K562 (cell line): ENCODE measurements around the gene NPC1L1. TPM values are rescaled to one million over a fixed set of nuclear protein-coding genes. Genes with fewer than 3 reads are reported as not detected.

Experiments used
- ATAC-seq: fragments of 200-7000 bp; cut with Tn5 transposase; 3 replicates; pipeline ENCODE4 v1.9.1; 2020; ENCODE audit warnings: moderate library complexity
- BruUV-seq: library from RNA; stranded (reverse); fragments of 400-500 nt; replicated peaks from 2 replicates; lab custom pipeline; 2021; lab: Mats Ljungman, UMichigan
- CTCF ChIA-PET: fragments of 300-600 bp; formaldehyde crosslinking; extraction: SDS; loops from one replicate; lab custom pipeline; 2021; ENCODE audit warnings: low intra/inter-chr PET ratio; lab: Yijun Ruan, JAX
- POLR2A ChIA-PET: fragments of 300-600, 350-650 bp; sonication (Branson Sonifier 250); formaldehyde crosslinking; extraction: SDS; loops from one replicate; lab custom pipeline; 2021; ENCODE audit warnings: antibody characterized with exemption, inconsistent platforms; lab: Yijun Ruan, JAX
- DNase-seq, 4 experiments: peaks; one replicate each; pipeline versions ENCODE4 v3.0.0 to v3.0.0-alpha.2; 2011 to 2018; ENCODE audit warnings: low spot score in 3 of 4, mixed read lengths in 3 of 4; ENCODE audit errors: extremely low read depth in 1 of 4
- FAIRE-seq: peaks from 2 replicates; lab custom pipeline; 2011; peaks lifted over from hg19 to GRCh38; lab: Jason Lieb, UNC
- H2AFZ ChIP-seq: 2 replicates; pipeline ENCODE4 v1.6.0; 2011; ENCODE audit warnings: low read depth, low read length, control low read depth, inconsistent platforms
- H3K27ac ChIP-seq: fragments of 200-600 bp; 3 replicates; pipeline ENCODE4 v1.8.0; 2011; ENCODE audit warnings: low read depth, mild to moderate bottlenecking, control low read depth, inconsistent platforms, low read length, moderate library complexity, mixed read lengths; ENCODE audit errors: extremely low read depth
- H3K27me3 ChIP-seq, 2 experiments: fragments of 300-600 bp in 1 of 2; 2 replicates in 1 of 2; 3 replicates in 1 of 2; pipeline versions ENCODE4 v1.6.0 to v1.8.0; 2011; ENCODE audit warnings: inconsistent platforms in 2 of 2, low read length in 2 of 2, mild to moderate bottlenecking in 1 of 2, mixed read lengths in 1 of 2, moderate library complexity in 1 of 2; ENCODE audit not compliant: control insufficient read depth in 2 of 2, insufficient read depth in 2 of 2
- H3K36me3 ChIP-seq: fragments of 300-600 bp; 3 replicates; pipeline ENCODE4 v1.8.0; 2011; ENCODE audit warnings: mild to moderate bottlenecking, low read length, inconsistent platforms; ENCODE audit not compliant: control insufficient read depth, insufficient read depth
- H3K4me1 ChIP-seq, 2 experiments: fragments of 200-600 bp in 1 of 2; replicated peaks in 1 of 2; 2 replicates in 1 of 2; 3 replicates in 1 of 2; pipeline versions ENCODE4 v1.5.1 to v1.8.0; 2011; ENCODE audit warnings: inconsistent platforms in 2 of 2, low read length in 2 of 2, mild to moderate bottlenecking in 1 of 2, mixed read lengths in 1 of 2, moderate library complexity in 1 of 2; ENCODE audit not compliant: control insufficient read depth in 2 of 2, insufficient read depth in 2 of 2
- H3K4me2 ChIP-seq: 2 replicates; pipeline ENCODE4 v1.6.1; 2011; ENCODE audit warnings: low read length, control low read depth, inconsistent platforms, mixed read lengths; ENCODE audit not compliant: insufficient read depth
- H3K4me3 ChIP-seq: fragments of 200-600 bp; sonication (generic), shearing (Covaris generic); 2 replicates; pipeline ENCODE4 v1.5.1; 2016; ENCODE audit warnings: control low read depth, inconsistent platforms
- H3K79me2 ChIP-seq: fragments of 200-600 bp; 3 replicates; pipeline ENCODE4 v1.8.0; 2011; ENCODE audit warnings: low read length, inconsistent platforms; ENCODE audit not compliant: control insufficient read depth, insufficient read depth
- H3K9ac ChIP-seq, 2 experiments: 2 replicates each; pipeline versions ENCODE4 v1.6.0 to v1.6.1; 2011; ENCODE audit warnings: low read depth in 2 of 2, low read length in 2 of 2, control low read depth in 1 of 2, inconsistent platforms in 1 of 2, mild to moderate bottlenecking in 1 of 2, mixed read lengths in 1 of 2; ENCODE audit not compliant: insufficient read depth in 1 of 2
- H3K9me1 ChIP-seq: one replicate; pipeline ENCODE4 v1.6.0; 2011; ENCODE audit warnings: inconsistent platforms, mild to moderate bottlenecking, low read length, moderate library complexity; ENCODE audit not compliant: control insufficient read depth, insufficient read depth
- H3K9me3 ChIP-seq: replicated peaks from 2 replicates; pipeline ENCODE4 v1.5.1; 2011; ENCODE audit warnings: low read depth, low read length, inconsistent platforms; ENCODE audit not compliant: control insufficient read depth, insufficient read depth
- H4K20me1 ChIP-seq: replicated peaks from 2 replicates; pipeline ENCODE4 v1.6.1; 2011; ENCODE audit warnings: low read length, inconsistent platforms, mixed read lengths; ENCODE audit not compliant: control insufficient read depth, insufficient read depth
- E2F3 ChIP-seq: fragments of 250-450 bp; sonication (Bioruptor Pico); IDR thresholded peaks from 2 replicates; pipeline ENCODE4 v1.4.0; 2020; ENCODE audit warnings: mild to moderate bottlenecking
- NR0B1 ChIP-seq: fragments of 450-650 bp; IDR thresholded peaks from one replicate; pipeline ENCODE4 v1.6.1; 2018; ENCODE audit warnings: mild to moderate bottlenecking, moderate library complexity; ENCODE audit not compliant: partially characterized antibody
- NR4A1 ChIP-seq, 2 experiments: fragments of 250-450 bp in 1 of 2; fragments of 450-650 bp in 1 of 2; sonication (Bioruptor Pico) in 1 of 2; IDR thresholded peaks; 2 replicates each; pipeline versions ENCODE4 v1.4.0 to v1.6.1; 2016 to 2020; ENCODE audit warnings: mild to moderate bottlenecking in 2 of 2, missing compliant biosample characterization in 1 of 2, missing genetic modification characterization in 1 of 2, moderate library complexity in 1 of 2
- SMARCC2 ChIP-seq: fragments of 450-650 bp; IDR thresholded peaks from 2 replicates; pipeline ENCODE4 v1.6.1; 2017; ENCODE audit warnings: antibody characterized with exemption, moderate library complexity, mild to moderate bottlenecking, low read depth
- SRSF3 ChIP-seq: fragments of 200-400 bp; formaldehyde crosslinking; IDR thresholded peaks from 2 replicates; pipeline ENCODE4 v1.6.1; 2016; ENCODE audit warnings: mild to moderate bottlenecking, low read length, moderate library complexity; ENCODE audit not compliant: insufficient read depth
- TFE3 ChIP-seq: fragments of 450-650 bp; formaldehyde crosslinking; IDR thresholded peaks from 2 replicates; pipeline ENCODE4 v1.4.0; 2020; ENCODE audit warnings: mild to moderate bottlenecking, mixed read lengths
- YY1 ChIP-seq, 3 experiments: IDR thresholded peaks; 2 replicates each; pipeline ENCODE4 v1.6.1; 2011; ENCODE audit warnings: low read length in 2 of 3, mild to moderate bottlenecking in 2 of 3, moderate library complexity in 2 of 3, borderline replicate concordance in 1 of 3, control low read depth in 1 of 3, low read depth in 1 of 3; ENCODE audit not compliant: insufficient read depth in 3 of 3, insufficient replicate concordance in 2 of 3, control insufficient read depth in 1 of 3, insufficient read length in 1 of 3; ENCODE audit errors: extremely low read depth in 1 of 3
- ZBTB49 ChIP-seq: sonication (generic); formaldehyde crosslinking; IDR thresholded peaks from 2 replicates; pipeline ENCODE4 v1.8.0; 2022; ENCODE audit warnings: missing genetic modification reagents, mild to moderate bottlenecking, borderline replicate concordance
- ZBTB7A ChIP-seq: IDR thresholded peaks from 2 replicates; pipeline ENCODE4 v1.6.1; 2011; ENCODE audit warnings: low read depth, mild to moderate bottlenecking, low read length, moderate library complexity, borderline replicate concordance; ENCODE audit not compliant: control insufficient read depth
- ZNF217 ChIP-seq: sonication (generic); formaldehyde crosslinking; IDR thresholded peaks from 2 replicates; pipeline ENCODE4 v1.8.0; 2022; ENCODE audit warnings: mild to moderate bottlenecking, missing genetic modification reagents
- ZNF551 ChIP-seq: fragments of 250-450 bp; sonication (Bioruptor Pico); IDR thresholded peaks from 2 replicates; pipeline ENCODE4 v1.5.0; 2021; ENCODE audit warnings: mild to moderate bottlenecking, moderate library complexity
- ZNF589 ChIP-seq: fragments of 200-800 bp; sonication (Bioruptor generic); IDR thresholded peaks from 2 replicates; pipeline ENCODE4 v1.6.1; 2016; ENCODE audit warnings: low read depth, missing genetic modification characterization, missing compliant biosample characterization
- ZSCAN32 ChIP-seq: fragments of 450-650 bp; formaldehyde crosslinking; IDR thresholded peaks from 2 replicates; pipeline ENCODE4 v1.4.0; 2020; ENCODE audit warnings: mild to moderate bottlenecking, moderate library complexity
- WGBS: fragments of 100-300 bp; shearing (Covaris generic); methylation state at CpG from one replicate; pipeline ENCODE4 v1.1.6; 2016; ENCODE audit warnings: low coverage, mixed read lengths; ENCODE audit not compliant: insufficient coverage; ENCODE audit errors: missing lambda C conversion rate; 5-methylcytosine and 5-hydroxymethylcytosine counted together
- in situ Hi-C: fragments of 300-500 bp; cut with MboI; formaldehyde crosslinking; loops from 4 replicates; pipeline ENCODE4 v1.15.0; 2018; ENCODE audit warnings: inconsistent platforms, mixed read lengths
- intact Hi-C: fragments of 100-400 bp; cut with micrococcal nuclease; formaldehyde crosslinking; loops from 2 replicates; pipeline ENCODE4 v1.14.2; 2022
- polyA plus RNA-seq, 8 experiments: library from polyadenylated mRNA; depleted of rRNA in 4 of 8; stranded (reverse) in 5 of 8; unstranded in 3 of 8; fragments of >200 nt; fragmentation: Nextera tagmentation in 2 of 8; fragmentation: Illumina TruSeq in 1 of 8; extraction: Ambion mirVana in 2 of 8; extraction: Trizol in 1 of 8; gene quantifications; 2 replicates each; pipeline versions ENCODE4 v1.2.1 to v1.2.3, GENCODE V29; 2011 to 2014; ENCODE audit warnings: inconsistent platforms in 1 of 8, missing spikeins in 1 of 8
- total RNA-seq, 7 experiments: library from RNA; depleted of rRNA in 6 of 7; stranded (reverse); fragments of >200 nt in 6 of 7; fragmentation: Illumina TruSeq in 2 of 7; extraction: Trizol in 2 of 7; gene quantifications; 2 replicates each; pipeline versions ENCODE4 v1.2.1 to v1.2.3, GENCODE V29; 2011 to 2021; ENCODE audit warnings: low replicate concordance in 1 of 7

NPC1L1 gene
- total and polyA plus RNA-seq, 9 of the 15 experiments (the other 6 are each of a cell fraction or from before 2014, with no cell fraction given), result 0.01 to 0.18 (median 0.07) TPM; not detected in 4

- 57% methylated on average over 27 of the region's 27 CpGs for WGBS
- POLR2A ChIA-PET, result interaction anchor here (0.6 to 1.4 kb wide), 3 partner anchors 8 to 433 kb away, joined by 3 to 4 read pairs (median 3); no protein-coding TSS in a partner anchor
Observed at GRCh38 chr7:44539669-44540506, 1.2 kb downstream of the NPC1L1 start.

More at GRCh38 chr7:44539669-44540506, 1.2 kb downstream of the NPC1L1 start:
- Histone ChIP-seq H4K20me1 (no peaks in the 10 kb centered on the region), H3K4me1 (peaks cover 3 to 43% of the 10 kb centered on the region in 2 experiments; a peak in 4 of 5 replicates), H3K9me3 (no peaks in the 10 kb centered on the region), H3K4me2 (no peak overlapping the region), H3K9ac (peak overlapping the region in 1 of 2 experiments; percentile 65; a peak in 2 of 4 replicates), H3K9me1 (no peaks in the 10 kb centered on the region), H3K79me2 (no peaks in the 10 kb centered on the region), H3K36me3 (no peaks in the 10 kb centered on the region), H3K27ac (no peak overlapping the region), H3K27me3 (no peaks in the 10 kb centered on the region), H2AFZ (no peak overlapping the region), H3K4me3 (no peak overlapping the region)
- TF ChIP-seq ZNF551 (no peak), ZBTB7A (no peak), ZNF217 (CRISPR knock-in tag) (no peak), SMARCC2 (no peak), YY1 (IDR thresholded peaks at IDR 0.05; ENCODE audit: borderline replicate concordance in 1 of 3, control insufficient read depth in 1 of 3, extremely low read depth in 1 of 3, insufficient read depth in 3 of 3, insufficient read length in 1 of 3, insufficient replicate concordance in 2 of 3, low read depth in 1 of 3, low read length in 2 of 3) (no peak), ZNF589 (no peak), SRSF3 (no peak), E2F3 (CRISPR knock-in tag) (no peak), NR0B1 (no peak), TFE3 (no peak), NR4A1 (CRISPR knock-in tag; IDR thresholded peaks at IDR 0.05) (no peak), NR4A1 (tag; IDR thresholded peaks at IDR 0.05) (no peak), ZBTB49 (no peak), ZSCAN32 (CRISPR knock-in tag) (no peak)
- CTCF ChIA-PET, result no interaction called here
- DNase-seq (peak in 1 of 4 experiments; percentile 3), FAIRE-seq (no peak), ATAC-seq (no peak)
- no TSS peak for BruUV-seq
- intact Hi-C loops (no loop called here), in situ Hi-C loops (no loop called here)
